SU-DHL-6 (cell line): Measurements from ENCODE around the gene TMEM190.

ENCODE experiments used
- H2AFZ ChIP-seq: fragments of 200-600 bp; sonication (generic); 2 replicates; pipeline ENCODE4 v1.6.1; 2014; ENCODE audit warnings: low read depth, mild to moderate bottlenecking, moderate library complexity, mixed read lengths, antibody characterized with exemption, low read length; ENCODE audit not compliant: severe bottlenecking
- H3F3A ChIP-seq: fragments of 200-600 bp; shearing (Covaris generic); 2 replicates; pipeline ENCODE4 v1.6.0; 2016; ENCODE audit warnings: antibody characterized with exemption, mild to moderate bottlenecking; ENCODE audit not compliant: insufficient read depth
- H3K27ac ChIP-seq: fragments of 200-600 bp; sonication (generic); 2 replicates; pipeline ENCODE4 v1.5.1; 2016; ENCODE audit warnings: low read depth, mild to moderate bottlenecking, low read length, moderate library complexity, mixed read lengths
- H3K27me3 ChIP-seq: fragments of 200-600 bp; sonication (generic), shearing (Covaris generic); 2 replicates; pipeline ENCODE4 v1.6.0; 2014; ENCODE audit warnings: mild to moderate bottlenecking, low read length
- H3K36me3 ChIP-seq: fragments of 200-600 bp; sonication (generic); 2 replicates; pipeline ENCODE4 v1.6.1; 2014; ENCODE audit warnings: mild to moderate bottlenecking, low read length, mixed read lengths
- H3K4me2 ChIP-seq: fragments of 300-600, 200-600 bp; shearing (Covaris generic), sonication (generic); 2 replicates; pipeline ENCODE4 v1.6.0; 2014; ENCODE audit warnings: low read length, low read depth, mild to moderate bottlenecking; ENCODE audit not compliant: poor library complexity, severe bottlenecking
- H3K4me3 ChIP-seq: fragments of 200-600 bp; sonication (generic); 2 replicates; pipeline ENCODE4 v1.5.1; 2014; ENCODE audit warnings: antibody characterized with exemption, low read length, mild to moderate bottlenecking, mixed read lengths; ENCODE audit not compliant: insufficient read depth, poor library complexity, severe bottlenecking
- H3K79me2 ChIP-seq: fragments of 200-600 bp; sonication (generic); 2 replicates; pipeline ENCODE4 v1.6.1; 2014; ENCODE audit warnings: mild to moderate bottlenecking, low read length, moderate library complexity; ENCODE audit not compliant: insufficient read depth
- H3K9ac ChIP-seq: fragments of 200-600 bp; sonication (generic); 2 replicates; pipeline ENCODE4 v1.7.0; 2014; ENCODE audit warnings: mild to moderate bottlenecking, low read length
- H3K9me2 ChIP-seq: fragments of 200-600 bp; sonication (generic); replicated peaks from 2 replicates; pipeline ENCODE4 v1.6.1; 2014; ENCODE audit warnings: low read length; ENCODE audit not compliant: insufficient read depth
- H3K9me3 ChIP-seq: fragments of 200-600 bp; sonication (generic); 2 replicates; pipeline ENCODE4 v1.6.1; 2014; ENCODE audit warnings: low read length, mixed read lengths; ENCODE audit not compliant: insufficient read depth
- H4K20me1 ChIP-seq: fragments of 200-600 bp; sonication (generic); 2 replicates; pipeline ENCODE4 v1.6.1; 2014; ENCODE audit warnings: low read depth, mild to moderate bottlenecking, antibody characterized with exemption, low read length, moderate library complexity, mixed read lengths
- CTCF ChIP-seq: fragments of 200-600 bp; sonication (generic); IDR thresholded peaks from one replicate; pipeline ENCODE4 v1.5.1; 2017; ENCODE audit warnings: antibody characterized with exemption, mild to moderate bottlenecking, low read length, moderate library complexity; ENCODE audit not compliant: insufficient read depth, poor library complexity, severe bottlenecking
- EZH2phosphoT487 ChIP-seq: fragments of 200-600 bp; sonication (generic), shearing (Covaris generic); conservative IDR thresholded peaks from 2 replicates; pipeline ENCODE4 v1.6.1; 2018; ENCODE audit warnings: mild to moderate bottlenecking, antibody characterized with exemption, low read length, moderate library complexity, mixed read lengths

Gene TMEM190

GRCh38 chr19:55340784-55341147, 35.9 kb upstream of the TMEM190 start:
- Histone ChIP-seq H3F3A (no peaks in the 10 kb centered on the region), H3K9me2 (no peaks in the 10 kb centered on the region), H3K4me2 (peak overlapping the region; percentile 97), H4K20me1 (no peaks in the 10 kb centered on the region), H2AFZ (no peak overlapping the region), H3K4me3 (peak overlapping the region; percentile 87), H3K79me2 (0 out of 2 replicates have a peak, but pooled peaks cover 8% of the 10 kb centered on the region), H3K9me3 (no peaks in the 10 kb centered on the region), H3K27ac (peak overlapping the region; percentile 65; the same call in 1 of the 2 replicates), H3K27me3 (no peaks in the 10 kb centered on the region), H3K36me3 (no peaks in the 10 kb centered on the region), H3K9ac (peak overlapping the region; percentile 88)
- TF ChIP-seq EZH2phosphoT487 (no peak), CTCF (peak; percentile 32)

DNA sequence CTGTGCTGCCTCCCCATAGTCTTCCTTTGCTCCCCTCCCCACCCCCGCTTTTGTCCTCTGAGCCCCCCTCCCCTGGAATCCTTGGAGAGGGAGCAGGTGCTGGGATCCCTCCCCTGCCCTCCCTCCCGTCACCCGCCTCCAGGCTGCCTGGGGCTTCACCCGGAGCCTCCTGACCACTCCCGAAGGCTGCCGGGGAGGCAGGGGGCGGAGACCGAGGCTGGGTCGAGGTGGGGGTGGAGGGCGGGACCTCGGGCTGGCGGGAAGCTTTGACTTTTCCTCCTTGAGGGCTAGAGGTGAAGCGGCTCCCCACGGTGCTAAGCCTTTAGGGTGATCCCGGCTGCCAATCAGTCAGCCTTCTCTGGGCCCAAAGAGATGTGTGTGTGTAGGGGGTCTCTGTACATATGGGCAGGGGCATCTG, 35.4 kb upstream of the TMEM190 start:
- no peaks in the 10 kb centered on the region for H3K9me2 ChIP-seq
- H4K20me1 ChIP-seq: no peaks in the 10 kb centered on the region
- H3K4me3 ChIP-seq: peak overlapping the region; percentile 87
- 0 out of 2 replicates have a peak, but pooled peaks cover 8% of the 10 kb centered on the region for H3K79me2 ChIP-seq
- no peaks in the 10 kb centered on the region for H3K27me3 ChIP-seq
- H2AFZ ChIP-seq: no peak overlapping the region
- H3K36me3 ChIP-seq: no peaks in the 10 kb centered on the region
- peak overlapping the region; percentile 97 for H3K4me2 ChIP-seq
- H3K9ac ChIP-seq: peak overlapping the region; percentile 88
- H3K27ac ChIP-seq: peak overlapping the region; percentile 65; the same call in 1 of the 2 replicates
- TF ChIP-seq CTCF (no peak), EZH2phosphoT487 (no peak)
- H3K9me3 ChIP-seq: no peaks in the 10 kb centered on the region
- H3F3A ChIP-seq: no peaks in the 10 kb centered on the region

DNA sequence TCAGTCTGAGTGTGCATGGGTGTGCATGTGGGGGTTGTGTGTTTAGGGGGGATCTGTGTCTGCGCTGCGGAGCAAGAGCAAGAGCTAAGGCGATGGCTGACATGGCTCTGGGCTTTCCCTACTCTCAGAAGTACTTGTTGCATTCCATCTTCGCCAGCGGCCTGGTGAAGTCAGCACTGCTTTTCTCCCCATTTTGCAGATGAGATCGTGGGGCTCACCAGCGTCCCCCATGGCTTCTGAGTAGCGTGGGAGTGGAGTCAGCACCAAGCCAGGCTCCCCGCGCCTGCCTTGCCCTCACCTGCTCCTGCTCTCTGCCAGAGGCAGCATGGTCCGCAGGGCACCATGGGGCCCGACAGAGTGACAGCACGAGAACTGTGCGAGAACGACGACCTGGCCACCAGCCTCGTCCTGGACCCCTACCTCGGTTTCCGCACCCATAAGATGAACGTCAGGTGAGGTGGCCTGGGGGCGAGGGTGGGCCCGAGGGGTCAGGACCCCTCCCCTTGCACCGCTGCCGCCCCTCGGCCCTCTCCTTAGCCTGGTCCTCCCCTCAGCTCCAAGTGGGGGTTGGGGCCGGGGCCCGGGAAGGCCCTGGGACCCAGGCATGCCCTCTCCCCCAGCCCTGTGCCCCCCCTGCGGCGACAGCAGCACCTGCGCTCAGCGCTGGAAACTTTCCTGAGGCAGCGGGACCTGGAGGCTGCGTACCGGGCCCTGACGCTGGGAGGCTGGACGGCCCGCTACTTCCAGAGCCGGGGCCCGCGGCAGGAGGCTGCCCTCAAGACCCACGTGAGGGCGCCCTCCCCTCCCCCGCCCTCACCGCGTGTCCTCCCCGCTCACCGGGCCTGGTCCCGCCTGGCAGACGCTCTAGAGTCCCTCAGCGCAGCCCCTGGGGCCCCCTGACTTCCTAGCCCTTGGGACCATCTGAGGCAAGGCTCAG, 34.8 kb upstream of the TMEM190 start:
- Histone ChIP-seq H3K27me3 (no peaks in the 10 kb centered on the region), H2AFZ (no peak overlapping the region), H3F3A (no peaks in the 10 kb centered on the region), H3K4me2 (peak overlapping the region; percentile 97), H3K9ac (peak overlapping the region; percentile 88), H3K79me2 (0 out of 2 replicates have a peak, but pooled peaks cover 8% of the 10 kb centered on the region), H4K20me1 (no peaks in the 10 kb centered on the region), H3K27ac (no peak overlapping the region), H3K9me2 (no peaks in the 10 kb centered on the region), H3K4me3 (peak overlapping the region; percentile 87), H3K9me3 (no peaks in the 10 kb centered on the region), H3K36me3 (no peaks in the 10 kb centered on the region)
- no peak for TF ChIP-seq CTCF
- no peak for TF ChIP-seq EZH2phosphoT487
